H1 (cell line): ENCODE data around the gene C10orf95. TPM values are rescaled to one million over a fixed set of nuclear protein-coding genes. Genes with fewer than 3 reads are reported as not detected.

Experiments used
- CTCF ChIA-PET: fragments of 300-600 bp; sonication (Branson Sonifier 250); formaldehyde crosslinking; loops from one replicate; lab custom pipeline; 2021; ENCODE audit not compliant: partially characterized antibody; lab: Charles Lee
- POLR2A ChIA-PET: fragments of 300-600 bp; sonication (Branson Sonifier 250); formaldehyde crosslinking; loops from one replicate; lab custom pipeline; 2021; ENCODE audit warnings: inconsistent platforms; ENCODE audit not compliant: partially characterized antibody; lab: Charles Lee
- DNase-seq, 2 experiments: peaks; one replicate each; pipeline versions ENCODE4 v3.0.0 to v3.0.0-alpha.2; 2010 to 2022; ENCODE audit warnings: low spot score in 2 of 2, low read depth in 1 of 2, mixed read lengths in 1 of 2
- FAIRE-seq: peaks from 2 replicates; lab custom pipeline; 2011; peaks lifted over from hg19 to GRCh38; lab: Jason Lieb, UNC
- H2AFZ ChIP-seq: 2 replicates; pipeline ENCODE4 v1.8.1; 2012; ENCODE audit warnings: low read length, inconsistent platforms
- H2AK5ac ChIP-seq: 2 replicates; pipeline ENCODE4 v1.6.1; 2013; ENCODE audit warnings: low read depth, low read length
- H2BK120ac ChIP-seq: replicated peaks from 2 replicates; pipeline ENCODE3; 2013; ENCODE audit warnings: low read depth, low read length, inconsistent platforms
- H2BK12ac ChIP-seq: 2 replicates; pipeline ENCODE4 v1.6.1; 2013; ENCODE audit warnings: low read depth, low read length
- H2BK15ac ChIP-seq: 2 replicates; pipeline ENCODE4 v1.6.1; 2013; ENCODE audit warnings: low read length
- H2BK20ac ChIP-seq: 2 replicates; pipeline ENCODE4 v1.6.1; 2013; ENCODE audit warnings: low read length
- H2BK5ac ChIP-seq: 2 replicates; pipeline ENCODE4 v1.6.1; 2013; ENCODE audit warnings: low read depth, low read length
- H3K14ac ChIP-seq: 2 replicates; pipeline ENCODE4 v1.6.1; 2013; ENCODE audit warnings: inconsistent platforms; ENCODE audit not compliant: insufficient read length
- H3K18ac ChIP-seq: 2 replicates; pipeline ENCODE4 v1.6.1; 2013; ENCODE audit warnings: low read length; ENCODE audit errors: extremely low read depth
- H3K23ac ChIP-seq: 2 replicates; pipeline ENCODE4 v1.6.1; 2013; ENCODE audit warnings: inconsistent platforms; ENCODE audit not compliant: insufficient read length
- H3K23me2 ChIP-seq: 2 replicates; pipeline ENCODE4 v1.6.1; 2013; ENCODE audit warnings: low read depth, low read length
- H3K27ac ChIP-seq: 2 replicates; pipeline ENCODE4 v1.6.1; 2011; ENCODE audit warnings: low read depth, low read length, inconsistent platforms
- H3K27me3 ChIP-seq, 4 experiments: replicated peaks in 1 of 4; 1 replicate in 1 of 4; 2 replicates in 3 of 4; pipeline versions ENCODE4 v1.6.1 to v1.8.1; 2011 to 2013; ENCODE audit warnings: low read length in 3 of 4, mild to moderate bottlenecking in 3 of 4, inconsistent platforms in 2 of 4, mixed read lengths in 2 of 4, moderate library complexity in 1 of 4; ENCODE audit not compliant: control insufficient read depth in 3 of 4, insufficient read depth in 3 of 4; ENCODE audit errors: extremely low read depth in 1 of 4
- H3K36me3 ChIP-seq, 4 experiments: 2 replicates each; pipeline versions ENCODE4 v1.6.1 to v1.8.1; 2011 to 2013; ENCODE audit warnings: mild to moderate bottlenecking in 4 of 4, low read length in 3 of 4, moderate library complexity in 2 of 4, control low read depth in 1 of 4, inconsistent platforms in 1 of 4; ENCODE audit not compliant: insufficient read depth in 4 of 4, control insufficient read depth in 2 of 4
- H3K4ac ChIP-seq: replicated peaks from 2 replicates; pipeline ENCODE3; 2013; ENCODE audit warnings: low read length, low read depth, mixed read lengths, inconsistent platforms; ENCODE audit not compliant: insufficient read length
- H3K4me1 ChIP-seq, 4 experiments: replicated peaks in 1 of 4; 1 replicate in 1 of 4; 2 replicates in 3 of 4; pipeline versions ENCODE4 v1.6.1 to v1.8.1; 2011 to 2013; ENCODE audit warnings: low read length in 3 of 4, inconsistent platforms in 2 of 4, mixed read lengths in 1 of 4; ENCODE audit not compliant: insufficient read depth in 4 of 4, control insufficient read depth in 3 of 4
- H3K4me2 ChIP-seq, 2 experiments: 2 replicates each; pipeline versions ENCODE4 v1.6.1 to v1.8.1; 2011 to 2013; ENCODE audit warnings: low read depth in 2 of 2, low read length in 2 of 2, control low read depth in 1 of 2, inconsistent platforms in 1 of 2, mild to moderate bottlenecking in 1 of 2; ENCODE audit not compliant: insufficient read depth in 1 of 2
- H3K4me3 ChIP-seq, 4 experiments: fragments of 200-600, 300-600 bp in 1 of 4; sonication (generic), shearing (Covaris generic), sonication (Bioruptor Twin) in 1 of 4; 2 replicates each; pipeline versions ENCODE4 v1.5.1 to v1.8.1; 2011 to 2016; ENCODE audit warnings: low read length in 4 of 4, low read depth in 3 of 4, control low read depth in 2 of 4, inconsistent platforms in 2 of 4, mild to moderate bottlenecking in 2 of 4, mixed read lengths in 1 of 4, moderate library complexity in 1 of 4; ENCODE audit not compliant: insufficient read depth in 2 of 4; ENCODE audit errors: extremely low read depth in 1 of 4
- H3K56ac ChIP-seq: replicated peaks from 2 replicates; pipeline ENCODE3; 2013; ENCODE audit warnings: low read depth, mild to moderate bottlenecking, mixed read lengths, low read length, inconsistent platforms; ENCODE audit not compliant: insufficient read length
- H3K79me1 ChIP-seq: 2 replicates; pipeline ENCODE4 v1.6.1; 2013; ENCODE audit warnings: low read depth, low read length, control low read depth
- H3K79me2 ChIP-seq, 2 experiments: 2 replicates each; pipeline versions ENCODE4 v1.6.1 to v1.8.1; 2012 to 2013; ENCODE audit warnings: low read length in 2 of 2, mild to moderate bottlenecking in 2 of 2, inconsistent platforms in 1 of 2; ENCODE audit not compliant: insufficient read depth in 2 of 2, control insufficient read depth in 1 of 2
- H3K9ac ChIP-seq, 4 experiments: replicated peaks in 1 of 4; 1 replicate in 1 of 4; 2 replicates in 3 of 4; pipeline versions ENCODE4 v1.6.1 to v1.8.1; 2011 to 2013; ENCODE audit warnings: low read depth in 3 of 4, low read length in 3 of 4, control low read depth in 2 of 4, mild to moderate bottlenecking in 2 of 4, moderate library complexity in 2 of 4, inconsistent platforms in 1 of 4; ENCODE audit errors: extremely low read depth in 1 of 4
- H3K9me3 ChIP-seq, 2 experiments: 2 replicates each; pipeline versions ENCODE4 v1.6.1 to v1.8.1; 2012 to 2013; ENCODE audit warnings: mild to moderate bottlenecking in 2 of 2, moderate library complexity in 2 of 2, control low read depth in 1 of 2, inconsistent platforms in 1 of 2, low read depth in 1 of 2, low read length in 1 of 2, mixed read lengths in 1 of 2; ENCODE audit not compliant: insufficient read depth in 2 of 2
- H4K20me1 ChIP-seq, 2 experiments: replicated peaks in 1 of 2; 2 replicates each; pipeline versions ENCODE3 to v1.8.1; 2011 to 2013; ENCODE audit warnings: inconsistent platforms in 2 of 2, low read length in 2 of 2, mild to moderate bottlenecking in 1 of 2; ENCODE audit not compliant: insufficient read depth in 2 of 2, control insufficient read depth in 1 of 2
- H4K5ac ChIP-seq: 2 replicates; pipeline ENCODE4 v1.6.1; 2013; ENCODE audit warnings: low read length, low read depth, mixed read lengths, inconsistent platforms; ENCODE audit not compliant: insufficient read length
- H4K8ac ChIP-seq: 2 replicates; pipeline ENCODE4 v1.8.0; 2013; ENCODE audit warnings: mild to moderate bottlenecking, moderate library complexity, low read length, inconsistent platforms; ENCODE audit not compliant: insufficient read depth; ENCODE audit errors: extremely low read depth
- H4K91ac ChIP-seq: replicated peaks from 2 replicates; pipeline ENCODE3; 2013; ENCODE audit warnings: low read length, mixed read lengths, inconsistent platforms; ENCODE audit not compliant: insufficient read length
- CEBPB ChIP-seq: IDR thresholded peaks from 2 replicates; pipeline ENCODE4 v1.6.1; 2012; ENCODE audit warnings: low read depth, low read length
- CHD2 ChIP-seq: IDR thresholded peaks from 2 replicates; pipeline ENCODE4 v1.6.1; 2012; ENCODE audit warnings: low read length, improper control_type of control experiment
- CTBP2 ChIP-seq: IDR thresholded peaks from 2 replicates; pipeline ENCODE4 v1.7.0; 2011; ENCODE audit warnings: borderline replicate concordance, mild to moderate bottlenecking, moderate library complexity, mixed read lengths, low read length; ENCODE audit not compliant: insufficient read depth, insufficient read length
- GABPA ChIP-seq: IDR thresholded peaks from 2 replicates; pipeline ENCODE4 v1.6.1; 2011; ENCODE audit warnings: mild to moderate bottlenecking, low read length, moderate library complexity, borderline replicate concordance; ENCODE audit not compliant: insufficient read depth
- KDM5A ChIP-seq: fragments of 200-600 bp; IDR thresholded peaks from 2 replicates; pipeline ENCODE4 v1.7.1; 2012; ENCODE audit warnings: mild to moderate bottlenecking, low read length, inconsistent platforms, mixed read lengths
- NRF1 ChIP-seq: IDR thresholded peaks from 2 replicates; pipeline ENCODE4 v1.6.1; 2011; ENCODE audit warnings: mild to moderate bottlenecking, low read depth, low read length, improper control_type of control experiment
- POLR2AphosphoS5 ChIP-seq: IDR thresholded peaks from 2 replicates; pipeline ENCODE4 v1.6.1; 2011; ENCODE audit warnings: low read depth, low read length
- RAD21 ChIP-seq, 2 experiments: IDR thresholded peaks in 1 of 2; conservative IDR thresholded peaks in 1 of 2; 2 replicates each; pipeline ENCODE4 v1.6.1; 2011; ENCODE audit warnings: low read depth in 2 of 2, low read length in 2 of 2, improper control_type of control experiment in 1 of 2, inconsistent platforms in 1 of 2, mild to moderate bottlenecking in 1 of 2, moderate library complexity in 1 of 2
- SP1 ChIP-seq: IDR thresholded peaks from 2 replicates; pipeline ENCODE4 v1.6.1; 2011; ENCODE audit warnings: low read depth, low read length
- TAF7 ChIP-seq: optimal IDR thresholded peaks from 2 replicates; pipeline ENCODE3; 2011; ENCODE audit warnings: low read depth, mild to moderate bottlenecking, inconsistent platforms, low read length, moderate library complexity, borderline replicate concordance
- TCF12 ChIP-seq: IDR thresholded peaks from 2 replicates; pipeline ENCODE4 v1.6.1; 2011; ENCODE audit warnings: low read depth, mild to moderate bottlenecking, low read length
- WGBS, 2 experiments: shearing (Covaris generic) in 1 of 2; methylation state at CpG; one replicate each; pipeline versions ENCODE4 v1.1.6 to v1.1.7; 2013 to 2015; ENCODE audit warnings: low lambda C conversion rate in 2 of 2, mixed read lengths in 2 of 2, inconsistent platforms in 1 of 2, low coverage in 1 of 2, missing lambda C conversion rate in 1 of 2; ENCODE audit not compliant: insufficient replicate concordance in 2 of 2, insufficient coverage in 1 of 2, insufficient read length in 1 of 2; ENCODE audit errors: extremely low coverage in 1 of 2, missing lambda C conversion rate in 1 of 2; 5-methylcytosine and 5-hydroxymethylcytosine counted together
- polyA plus RNA-seq, 7 experiments: library from polyadenylated mRNA; depleted of rRNA in 3 of 7; stranded (reverse) in 5 of 7; unstranded in 2 of 7; fragments of >200 nt in 5 of 7; fragments of 200-250 nt in 2 of 7; gene quantifications; 1 replicate in 5 of 7; 2 replicates in 1 of 7; 4 replicates in 1 of 7; pipeline versions ENCODE4 v1.2.1 to v1.2.3, GENCODE V29; 2011 to 2013; ENCODE audit warnings: missing spikeins in 2 of 7, mixed read lengths in 2 of 7
- total RNA-seq: library from RNA; stranded (reverse); fragmentation: NEBNext Ultra II Directional; extraction: Animal tissue kit (Norgen Biotek cat#: 25700); gene quantifications from 2 replicates; pipeline ENCODE4 v1.2.1, GENCODE V29; 2021
- TF ChIP-seq, protein P1 (sequence below): IDR thresholded peaks from 2 replicates; pipeline ENCODE4 v1.6.1; 2012; ENCODE audit warnings: inconsistent platforms

C10orf95 gene
- total and polyA plus RNA-seq, 2 of the 8 experiments (the other 6 are each of a cell fraction or from before 2014, with no cell fraction given), result 0.34 to 0.48 TPM

DNA sequence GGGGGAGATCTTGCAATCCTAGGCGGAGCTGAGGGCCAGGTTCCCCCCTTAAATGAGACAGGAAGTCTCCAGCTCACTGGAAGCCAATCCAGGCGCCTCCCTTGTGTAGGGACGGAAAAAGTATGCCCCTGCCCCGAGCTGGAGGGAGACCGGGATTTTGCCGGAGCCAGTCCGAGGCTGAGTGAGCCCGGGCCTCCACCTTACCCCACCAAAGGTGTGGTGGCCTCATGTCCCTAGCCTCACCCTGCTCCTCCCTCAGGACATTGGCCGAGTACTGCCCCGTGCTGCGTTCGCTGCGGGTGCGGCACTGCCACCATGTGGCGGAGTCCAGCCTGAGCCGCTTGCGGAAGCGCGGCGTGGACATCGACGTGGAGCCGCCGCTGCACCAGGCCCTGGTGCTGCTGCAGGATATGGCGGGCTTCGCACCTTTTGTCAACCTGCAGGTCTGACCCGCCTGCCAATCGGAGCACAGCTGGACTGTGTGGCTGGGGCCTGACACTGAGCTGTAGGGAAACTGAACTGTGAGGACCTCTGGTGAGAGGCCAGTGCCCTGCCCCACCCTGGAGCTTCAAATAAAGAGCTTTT lies 28.7 kb downstream of the C10orf95 start:
- peak overlapping the region; percentile 12 for H3K4ac ChIP-seq
- ChIA-PET POLR2A (interaction anchor here (0.9 to 7.9 kb wide), 11 partner anchors 8 to 307 kb away, joined by 3 to 56 read pairs (median 25); partner anchors contain the start of genes C10orf95, CUEDC2 and NFKB2), CTCF (interaction anchor here (0.6 to 9.5 kb wide), 29 partner anchors 9 to 252 kb away, joined by 3 to 78 read pairs (median 5); partner anchors contain the start of genes C10orf95 and CUEDC2)
- no peaks in the 10 kb centered on the region for H3K79me2 ChIP-seq
- no peak overlapping the region for H2BK12ac ChIP-seq
- no peak overlapping the region for H3K23ac ChIP-seq
- peak overlapping the region; percentile 3 for H4K5ac ChIP-seq
- no peaks in the 10 kb centered on the region for H3K79me1 ChIP-seq
- no peak overlapping the region for H3K14ac ChIP-seq
- peak overlapping the region; percentile 61; the same call in 1 of the 2 replicates for H2BK15ac ChIP-seq
- H4K8ac ChIP-seq, result no peak overlapping the region
- DNase-seq (peak; percentile 67 to 89), FAIRE-seq (no peak)
- H4K20me1 ChIP-seq, result peaks cover 5 to 9% of the 10 kb centered on the region in 2 experiments
- H4K91ac ChIP-seq, result peak overlapping the region; percentile 37
- H2BK5ac ChIP-seq, result no peak overlapping the region
- H3K36me3 ChIP-seq, result 0 out of 8 replicates have a peak, but pooled peaks cover 0 to 3% (median 0%) of the 10 kb centered on the region in 4 experiments
- H3K9me3 ChIP-seq, result no peaks in the 10 kb centered on the region
- H3K4me1 ChIP-seq, result peaks cover 0 to 23% (median 10%) of the 10 kb centered on the region in 4 experiments; a peak in 5 of 7 replicates
- H2AFZ ChIP-seq, result no peak overlapping the region
- peak overlapping the region; percentile 48 for H3K18ac ChIP-seq
- no peak overlapping the region for H2BK20ac ChIP-seq
- H3K27ac ChIP-seq, result no peak overlapping the region
- no peak overlapping the region for H3K56ac ChIP-seq
- 24% methylated on average over 27 of the region's 28 CpGs; no CpG with 5 or more reads in 1 of the 2 experiments for WGBS, 2 experiments
- H2BK120ac ChIP-seq, result no peak overlapping the region
- no peak overlapping the region; a peak in 2 of 7 replicates for H3K9ac ChIP-seq
- H3K27me3 ChIP-seq, result no peaks in the 10 kb centered on the region
- peaks cover 32% of the 10 kb centered on the region for H3K23me2 ChIP-seq
- no peak overlapping the region for H2AK5ac ChIP-seq
- peak overlapping the region; percentile 88 to 100 for H3K4me2 ChIP-seq
- H3K4me3 ChIP-seq, result peak overlapping the region; percentile 74 to 92 (median 80); a peak in 6 of 8 replicates
- TF ChIP-seq RAD21 (IDR thresholded peaks at IDR 0.05 in 1 of 2, conservative IDR thresholded peaks at IDR 0.05 in 1 of 2; ENCODE audit: low read depth in 2 of 2, low read length in 2 of 2) (peak; percentile 69 to 79), NRF1 (no peak), POLR2AphosphoS5 (peak; percentile 75), TAF7 (peak; percentile 46), KDM5A (no peak), SP1 (0 out of 2 replicates have a peak, but pooled peaks have one; percentile 15), CEBPB (no peak), GABPA (0 out of 2 replicates have a peak, but pooled peaks have one; percentile 53), CTBP2 (no peak), CHD2 (0 out of 2 replicates have a peak, but pooled peaks have one; percentile 51), TCF12 (0 out of 2 replicates have a peak, but pooled peaks have one; percentile 37)
- TF ChIP-seq, protein P1, sequence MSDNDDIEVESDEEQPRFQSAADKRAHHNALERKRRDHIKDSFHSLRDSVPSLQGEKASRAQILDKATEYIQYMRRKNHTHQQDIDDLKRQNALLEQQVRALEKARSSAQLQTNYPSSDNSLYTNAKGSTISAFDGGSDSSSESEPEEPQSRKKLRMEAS, result peak; percentile 99
